PC-3 (cell line): ENCODE results near the gene MALRD1. TPM values are rescaled to one million over a fixed set of nuclear protein-coding genes. Genes with fewer than 3 reads are reported as not detected.

Source experiments
- ATAC-seq: fragments of 200-7000 bp; cut with Tn5 transposase; 2 replicates; pipeline ENCODE4 v1.9.1; 2020; ENCODE audit warnings: mild to moderate bottlenecking, moderate library complexity
- BruUV-seq: library from RNA; stranded (reverse); fragments of 400-500 nt; replicated peaks from 2 replicates; lab custom pipeline; 2021; lab: Mats Ljungman, UMichigan
- CTCF ChIA-PET: fragments of 300-600 bp; sonication (Branson Sonifier 250); formaldehyde crosslinking; loops from one replicate; lab custom pipeline; 2022; ENCODE audit warnings: antibody characterized with exemption; lab: Charles Lee
- POLR2A ChIA-PET: fragments of 300-600 bp; sonication (Branson Sonifier 250); formaldehyde crosslinking; loops from one replicate; lab custom pipeline; 2022; ENCODE audit warnings: antibody characterized with exemption; ENCODE audit not compliant: unreplicated experiment; lab: Charles Lee
- DNase-seq: peaks from one replicate; pipeline ENCODE4 v3.0.0-alpha.2; 2015
- H2AFZ ChIP-seq: fragments of 300-600 bp; sonication (generic); 2 replicates; pipeline ENCODE4 v1.6.0; 2016; ENCODE audit warnings: antibody characterized with exemption, low read length
- H3F3A ChIP-seq: fragments of 300-600 bp; sonication (generic); one replicate; pipeline ENCODE4 v1.6.0; 2017; ENCODE audit warnings: antibody characterized with exemption, low read length, control low read depth, mild to moderate bottlenecking; ENCODE audit not compliant: unreplicated experiment
- H3K27ac ChIP-seq: fragments of 300-600 bp; sonication (generic); 2 replicates; pipeline ENCODE4 v1.5.1; 2016; ENCODE audit warnings: mild to moderate bottlenecking, low read length
- H3K27me3 ChIP-seq: fragments of 300-600 bp; sonication (generic); 2 replicates; pipeline ENCODE4 v1.6.1; 2016; ENCODE audit warnings: low read length, mixed read lengths
- H3K36me3 ChIP-seq: fragments of 300-600 bp; sonication (generic); 2 replicates; pipeline ENCODE4 v1.6.1; 2016; ENCODE audit warnings: low read depth, mixed run types, low read length, mixed read lengths
- H3K4me1 ChIP-seq: fragments of 300-600 bp; sonication (generic); 2 replicates; pipeline ENCODE4 v1.5.1; 2016; ENCODE audit warnings: low read length; ENCODE audit not compliant: insufficient read depth
- H3K4me2 ChIP-seq: fragments of 300-600 bp; sonication (generic); 2 replicates; pipeline ENCODE4 v1.6.0; 2016; ENCODE audit warnings: low read length
- H3K4me3 ChIP-seq: fragments of 300-600 bp; sonication (generic); 2 replicates; pipeline ENCODE4 v1.5.1; 2016; ENCODE audit warnings: mild to moderate bottlenecking, low read length, mixed read lengths
- H3K79me2 ChIP-seq: fragments of 300-600 bp; sonication (generic); 2 replicates; pipeline ENCODE4 v1.6.1; 2017; ENCODE audit warnings: low read length, mixed read lengths
- H3K9ac ChIP-seq: fragments of 300-600 bp; sonication (generic); 2 replicates; pipeline ENCODE4 v1.6.0; 2016; ENCODE audit warnings: mild to moderate bottlenecking, low read length
- H3K9me2 ChIP-seq: fragments of 300-600 bp; sonication (generic); replicated peaks from 2 replicates; pipeline ENCODE4 v1.6.1; 2016; ENCODE audit warnings: mixed run types, low read length, mixed read lengths
- H3K9me3 ChIP-seq: fragments of 300-600 bp; sonication (generic); 2 replicates; pipeline ENCODE4 v1.6.1; 2016; ENCODE audit warnings: low read length, mixed read lengths
- H4K20me1 ChIP-seq: fragments of 300-600 bp; sonication (generic); 2 replicates; pipeline ENCODE4 v1.6.1; 2016; ENCODE audit warnings: low read length, mixed read lengths
- CTCF ChIP-seq: fragments of 300-600 bp; sonication (generic); conservative IDR thresholded peaks from 2 replicates; pipeline ENCODE4 v1.5.1; 2017; ENCODE audit warnings: antibody characterized with exemption, low read depth, mild to moderate bottlenecking, low read length
- EZH2 ChIP-seq: fragments of 300-600 bp; sonication (generic); IDR thresholded peaks from one replicate; pipeline ENCODE4 v1.6.1; 2017; ENCODE audit warnings: antibody characterized with exemption, mild to moderate bottlenecking, low read length; ENCODE audit not compliant: unreplicated experiment
- EZH2phosphoT487 ChIP-seq: fragments of 300-600 bp; sonication (generic); IDR thresholded peaks from 2 replicates; pipeline ENCODE4 v1.6.1; 2018; ENCODE audit warnings: mild to moderate bottlenecking, antibody characterized with exemption, low read length, borderline replicate concordance
- intact Hi-C: fragments of 100-400 bp; cut with micrococcal nuclease; formaldehyde crosslinking; loops from 2 replicates; pipeline ENCODE4 v1.9.0; 2023
- total RNA-seq: library from RNA; depleted of rRNA; stranded (reverse); fragments of >200 nt; gene quantifications from 2 replicates; pipeline ENCODE4 v1.2.3, GENCODE V29; 2014

Gene MALRD1
- total RNA-seq, 1 experiment from 2014 or later = not detected

GRCh38 chr10:19373988-19374387, 325.4 kb downstream of the MALRD1 start:
- ChIA-PET POLR2A (no interaction called here), CTCF (no interaction called here)
- Histone ChIP-seq H3K36me3 (no peaks in the 10 kb centered on the region), H3F3A (no peaks in the 10 kb centered on the region), H3K9me2 (no peaks in the 10 kb centered on the region), H3K4me2 (no peak overlapping the region), H3K9ac (no peak overlapping the region), H3K4me1 (no peaks in the 10 kb centered on the region), H3K27ac (no peak overlapping the region), H3K79me2 (no peaks in the 10 kb centered on the region), H2AFZ (no peak overlapping the region), H3K27me3 (no peaks in the 10 kb centered on the region), H3K4me3 (no peak overlapping the region), H4K20me1 (no peaks in the 10 kb centered on the region), H3K9me3 (no peaks in the 10 kb centered on the region)
- BruUV-seq = no TSS peak
- TF ChIP-seq EZH2phosphoT487 = no peak
- intact Hi-C loops = no loop called here
- ATAC-seq (no peak), DNase-seq (no peak)

- Histone ChIP-seq H3K9me2 (no peaks in the 10 kb centered on the region), H3K4me1 (no peaks in the 10 kb centered on the region), H3K9ac (no peak overlapping the region), H3F3A (no peaks in the 10 kb centered on the region), H3K27ac (no peak overlapping the region), H3K4me2 (no peak overlapping the region), H3K9me3 (no peaks in the 10 kb centered on the region), H3K79me2 (no peaks in the 10 kb centered on the region), H3K4me3 (no peak overlapping the region), H3K27me3 (no peaks in the 10 kb centered on the region), H4K20me1 (no peaks in the 10 kb centered on the region), H2AFZ (no peak overlapping the region), H3K36me3 (no peaks in the 10 kb centered on the region)
- ATAC-seq = no peak
- ChIA-PET POLR2A (no interaction called here), CTCF (no interaction called here)
- TF ChIP-seq EZH2phosphoT487 (no peak), EZH2 (no peak), CTCF (no peak)
- no TSS peak for BruUV-seq
- intact Hi-C loops = no loop called here
- no peak for DNase-seq
These were observed 337.3 kb downstream of the MALRD1 start for GRCh38 chr10:19385846-19386450.

DNA sequence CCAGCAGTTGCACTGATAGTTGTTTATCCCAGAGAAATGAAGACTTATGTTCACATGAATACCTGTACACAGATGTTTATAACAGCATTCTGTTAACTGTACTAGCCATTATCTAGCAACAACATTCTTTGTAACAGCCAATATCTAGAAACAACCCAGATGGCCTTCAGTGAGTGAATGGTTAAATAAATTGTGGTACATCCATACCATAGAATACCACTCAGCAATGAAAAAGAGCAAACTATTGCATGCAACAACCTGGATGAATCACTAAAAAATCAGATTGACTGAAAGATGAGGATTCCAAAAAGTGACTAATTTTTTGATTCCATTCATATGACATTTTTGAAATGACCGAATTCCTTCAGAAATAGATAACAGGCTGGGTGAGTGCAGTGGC, 360.3 kb downstream of the MALRD1 start:
- Histone ChIP-seq H3K4me3 (no peak overlapping the region), H3K4me1 (no peaks in the 10 kb centered on the region), H3K9ac (no peak overlapping the region), H3K9me3 (no peaks in the 10 kb centered on the region), H3F3A (no peaks in the 10 kb centered on the region), H3K27ac (no peak overlapping the region), H3K36me3 (no peaks in the 10 kb centered on the region), H4K20me1 (no peaks in the 10 kb centered on the region), H3K79me2 (no peaks in the 10 kb centered on the region), H3K9me2 (no peaks in the 10 kb centered on the region), H2AFZ (no peak overlapping the region), H3K4me2 (no peak overlapping the region), H3K27me3 (no peaks in the 10 kb centered on the region)
- no TSS peak for BruUV-seq
- TF ChIP-seq CTCF (no peak), EZH2 (no peak), EZH2phosphoT487 (no peak)
- ChIA-PET CTCF (no interaction called here), POLR2A (no interaction called here)
- ATAC-seq = no peak
- DNase-seq = no peak
- intact Hi-C loops = no loop called here
